Measurements from ENCODE around the gene OR2S2. TPM values are rescaled to one million over a fixed set of nuclear protein-coding genes. Genes with fewer than 3 reads are reported as not detected.
A peak's percentile ranks its signal among the peaks of the same experiment; 100 is the strongest.

Gene OR2S2
- total RNA-seq, 1 donor from 2014 or later = not detected

- no peak for TF ChIP-seq CTCF (IDR thresholded peaks at IDR 0.05)
- no peak overlapping the region for H3K4me3 ChIP-seq
- no peaks in the 10 kb centered on the region for H3K36me3 ChIP-seq
- DNase-seq (ENCODE audit: low spot score in 2 of 2) = no peak
- intact Hi-C loops (cut with DNase I) = loop anchor here (10.0 kb wide), 1 partner anchor 436 kb away; the partner anchor contains the start of gene RUSC2
- peaks cover 0 to 16% of the 10 kb centered on the region in 2 donors for H3K4me1 ChIP-seq
- no peaks in the 10 kb centered on the region for H3K9me3 ChIP-seq
- no peak overlapping the region for H3K27ac ChIP-seq
- no peaks in the 10 kb centered on the region for H3K27me3 ChIP-seq
Measured at GRCh38 chr9:35930521-35930920, 27.4 kb downstream of the OR2S2 start.

- Histone ChIP-seq H3K9me3 (no peaks in the 10 kb centered on the region), H3K36me3 (no peaks in the 10 kb centered on the region), H3K27ac (peak overlapping the region in 1 of 2 donors; percentile 19), H3K4me3 (no peak overlapping the region), H3K27me3 (no peaks in the 10 kb centered on the region), H3K4me1 (peaks cover 3 to 14% of the 10 kb centered on the region in 2 donors)
- intact Hi-C loops (cut with DNase I) = no loop called here
- no peak for TF ChIP-seq CTCF (IDR thresholded peaks at IDR 0.05)
- no peak for DNase-seq (ENCODE audit: low spot score in 2 of 2)
Measured at GRCh38 chr9:35929453-35929718, 28.6 kb downstream of the OR2S2 start.

- H3K4me3 ChIP-seq = no peak overlapping the region
- no peaks in the 10 kb centered on the region for H3K9me3 ChIP-seq
- peaks cover 8 to 12% of the 10 kb centered on the region in 2 donors for H3K4me1 ChIP-seq
- peak overlapping the region in 1 of 2 donors; percentile 19 for H3K27ac ChIP-seq
- TF ChIP-seq CTCF (IDR thresholded peaks at IDR 0.05) = no peak
- no peak for DNase-seq (ENCODE audit: low spot score in 2 of 2)
- H3K27me3 ChIP-seq = no peaks in the 10 kb centered on the region
- intact Hi-C loops (cut with DNase I) = no loop called here
- H3K36me3 ChIP-seq = no peaks in the 10 kb centered on the region
Measured at GRCh38 chr9:35928591-35929452, 29.1 kb downstream of the OR2S2 start.

GRCh38 chr9:35923927-35924763 is 33.8 kb downstream of the OR2S2 start:
- peak overlapping the region; percentile 63 to 74 for H3K27ac ChIP-seq
- H3K36me3 ChIP-seq = no peaks in the 10 kb centered on the region
- TF ChIP-seq CTCF (IDR thresholded peaks at IDR 0.05) = no peak
- no peak overlapping the region for H3K4me3 ChIP-seq
- H3K4me1 ChIP-seq = peaks cover 9 to 14% of the 10 kb centered on the region in 2 donors
- no peaks in the 10 kb centered on the region for H3K27me3 ChIP-seq
- intact Hi-C loops (cut with DNase I) = no loop called here
- DNase-seq (ENCODE audit: low spot score in 2 of 2) = no peak
- no peaks in the 10 kb centered on the region for H3K9me3 ChIP-seq

GRCh38 chr9:35923598-35923926 is 34.4 kb downstream of the OR2S2 start:
- TF ChIP-seq CTCF (IDR thresholded peaks at IDR 0.05) = no peak
- H3K27ac ChIP-seq = peak overlapping the region; percentile 63 to 74
- H3K27me3 ChIP-seq = no peaks in the 10 kb centered on the region
- H3K4me3 ChIP-seq = no peak overlapping the region
- peaks cover 9 to 14% of the 10 kb centered on the region in 2 donors for H3K4me1 ChIP-seq
- H3K36me3 ChIP-seq = no peaks in the 10 kb centered on the region
- intact Hi-C loops (cut with DNase I) = no loop called here
- no peak for DNase-seq (ENCODE audit: low spot score in 2 of 2)
- H3K9me3 ChIP-seq = no peaks in the 10 kb centered on the region

Measured in ascending aorta (tissue), 2 donors.